ENCODE measurements around the gene AGER.

DNA sequence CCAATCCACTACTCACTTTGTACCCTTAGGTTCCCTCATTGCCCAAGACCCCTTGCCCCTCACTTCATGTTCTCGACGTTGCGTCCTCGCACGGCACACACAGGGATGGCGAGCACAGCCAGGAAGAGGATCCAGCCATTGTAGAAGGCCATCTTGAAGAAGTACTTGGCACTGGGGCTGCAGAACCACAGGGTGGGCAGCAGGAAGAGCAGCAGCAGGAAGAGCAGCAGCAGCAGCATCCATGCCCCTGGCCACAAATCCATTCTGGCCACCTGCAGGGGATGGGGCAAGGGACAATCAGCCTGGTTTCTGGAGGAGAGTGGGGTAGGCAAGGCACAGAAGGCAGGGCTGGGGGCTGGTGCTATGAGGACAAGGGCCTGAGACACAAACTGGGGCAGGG lies 12.8 kb downstream of the AGER start:
- TF ChIP-seq CTCF (IDR thresholded peaks at IDR 0.05), result no peak
- TF ChIP-seq EP300 (IDR thresholded peaks at IDR 0.05), result no peak
- no peak for TF ChIP-seq POLR2A (IDR thresholded peaks at IDR 0.05)
